ENCODE data around the gene NMNAT3. TPM values are rescaled to one million over a fixed set of nuclear protein-coding genes. Genes with fewer than 3 reads are reported as not detected.

NMNAT3 gene
- polyA plus RNA-seq, 1 donor: 15.1 TPM

GRCh38 chr3:139527265-139527664, 150.5 kb downstream of the NMNAT3 start:
- H3K4me3 ChIP-seq (ENCODE audit: low read length): no peak overlapping the region
- H3K4me1 ChIP-seq (ENCODE audit: control insufficient read depth, insufficient read depth, low read length): peaks cover under 1% of the 10 kb centered on the region
- DNase-seq: no peak
- H3K27ac ChIP-seq (ENCODE audit: low read length): no peak overlapping the region
- H3K9me3 ChIP-seq (ENCODE audit: control insufficient read depth, low read depth, low read length): no peaks in the 10 kb centered on the region
- H3K36me3 ChIP-seq (ENCODE audit: control insufficient read depth, insufficient read depth, low read length): peaks cover 40% of the 10 kb centered on the region
- no peaks in the 10 kb centered on the region for H3K27me3 ChIP-seq (ENCODE audit: control insufficient read depth, insufficient read depth, low read length)
- no CpG with 5 or more reads among the region's 5 CpGs for WGBS (ENCODE audit: insufficient coverage, low lambda C conversion rate)

DNA sequence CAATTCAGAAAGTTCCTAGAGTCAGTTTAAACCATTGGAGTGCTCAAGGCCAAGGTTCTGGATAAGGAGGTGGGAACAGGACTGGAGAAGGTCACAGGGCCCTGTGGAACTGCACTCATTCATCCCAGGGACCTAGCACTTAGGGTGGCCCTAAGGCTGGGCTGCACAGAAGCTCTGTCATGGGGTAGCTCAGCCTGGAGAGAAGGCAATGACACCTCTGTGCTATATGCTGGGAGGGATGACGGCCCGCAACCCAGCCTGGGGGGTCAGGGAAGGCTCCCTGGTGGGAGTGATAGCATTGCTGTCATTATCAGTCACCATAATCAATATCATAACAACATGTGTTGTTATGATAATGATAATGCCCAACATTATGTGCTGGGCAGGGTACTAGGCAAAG, 151.6 kb downstream of the NMNAT3 start:
- Histone ChIP-seq H3K36me3 (ENCODE audit: control insufficient read depth, insufficient read depth, low read length) (peaks cover 39% of the 10 kb centered on the region), H3K9me3 (ENCODE audit: control insufficient read depth, low read depth, low read length) (no peaks in the 10 kb centered on the region), H3K4me3 (ENCODE audit: low read length) (no peak overlapping the region), H3K27ac (ENCODE audit: low read length) (no peak overlapping the region), H3K27me3 (ENCODE audit: control insufficient read depth, insufficient read depth, low read length) (no peaks in the 10 kb centered on the region), H3K4me1 (ENCODE audit: control insufficient read depth, insufficient read depth, low read length) (no peaks in the 10 kb centered on the region)
- no CpG with 5 or more reads among the region's 2 CpGs for WGBS (ENCODE audit: insufficient coverage, low lambda C conversion rate)
- no peak for DNase-seq

GRCh38 chr3:139524841-139525636, 152.7 kb downstream of the NMNAT3 start:
- peaks cover 5% of the 10 kb centered on the region for H3K4me1 ChIP-seq (ENCODE audit: control insufficient read depth, insufficient read depth, low read length)
- no peak overlapping the region for H3K27ac ChIP-seq (ENCODE audit: low read length)
- H3K27me3 ChIP-seq (ENCODE audit: control insufficient read depth, insufficient read depth, low read length): no peaks in the 10 kb centered on the region
- WGBS (ENCODE audit: insufficient coverage, low lambda C conversion rate): no CpG with 5 or more reads among the region's 7 CpGs
- no peak for DNase-seq
- H3K4me3 ChIP-seq (ENCODE audit: low read length): no peak overlapping the region
- no peaks in the 10 kb centered on the region for H3K9me3 ChIP-seq (ENCODE audit: control insufficient read depth, low read depth, low read length)
- H3K36me3 ChIP-seq (ENCODE audit: control insufficient read depth, insufficient read depth, low read length): peaks cover 38% of the 10 kb centered on the region

GRCh38 chr3:139523718-139524117, 154.1 kb downstream of the NMNAT3 start:
- no CpG with 5 or more reads among the region's 1 CpG for WGBS (ENCODE audit: insufficient coverage, low lambda C conversion rate)
- Histone ChIP-seq H3K4me3 (ENCODE audit: low read length) (no peak overlapping the region), H3K9me3 (ENCODE audit: control insufficient read depth, low read depth, low read length) (no peaks in the 10 kb centered on the region), H3K4me1 (ENCODE audit: control insufficient read depth, insufficient read depth, low read length) (peaks cover 15% of the 10 kb centered on the region), H3K27me3 (ENCODE audit: control insufficient read depth, insufficient read depth, low read length) (no peaks in the 10 kb centered on the region), H3K27ac (ENCODE audit: low read length) (no peak overlapping the region), H3K36me3 (ENCODE audit: control insufficient read depth, insufficient read depth, low read length) (peaks cover 42% of the 10 kb centered on the region)
- no peak for DNase-seq

DNA sequence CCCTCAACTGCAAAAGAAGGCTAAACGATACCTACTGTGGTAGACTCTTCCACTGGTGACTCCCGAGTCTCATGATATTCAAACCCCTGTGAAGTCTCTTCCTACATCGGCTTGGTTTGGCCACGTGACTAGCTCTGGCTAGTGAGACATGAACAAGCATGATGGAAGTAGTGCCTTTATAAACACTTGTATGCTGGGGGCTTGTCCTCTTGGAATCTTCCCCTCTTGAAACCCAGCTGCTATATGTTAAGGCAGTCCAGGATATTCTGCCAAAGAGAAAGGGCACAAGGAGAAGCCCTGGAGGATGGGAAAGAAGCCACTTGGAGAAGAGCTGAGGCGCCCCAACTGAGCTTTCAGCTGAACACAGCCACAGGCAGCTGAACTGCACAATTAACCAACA, 154.6 kb downstream of the NMNAT3 start:
- WGBS (ENCODE audit: insufficient coverage, low lambda C conversion rate): no CpG with 5 or more reads among the region's 5 CpGs
- no peak for DNase-seq

DNA sequence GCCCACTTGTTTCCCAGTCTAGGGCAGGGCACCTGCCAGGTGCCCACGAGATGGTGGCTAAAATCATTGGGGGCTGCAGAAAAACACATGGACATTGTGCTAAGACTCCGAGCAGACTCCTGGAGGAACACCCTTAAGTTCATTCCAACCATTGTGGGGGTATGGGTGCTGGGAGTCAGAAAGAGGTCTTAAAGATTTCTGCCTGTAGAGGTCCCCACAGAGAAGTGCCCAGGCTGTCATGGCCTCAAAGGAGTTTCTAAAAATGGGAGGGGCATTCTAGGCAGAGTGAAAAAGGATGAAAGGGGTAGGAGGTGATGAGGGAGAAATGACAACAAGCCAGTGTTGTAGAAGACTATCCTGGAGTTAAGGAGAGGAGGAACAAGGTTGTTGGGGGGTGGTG, 155.4 kb downstream of the NMNAT3 start:
- no peak for DNase-seq
- Histone ChIP-seq H3K9me3 (ENCODE audit: control insufficient read depth, low read depth, low read length) (no peaks in the 10 kb centered on the region), H3K36me3 (ENCODE audit: control insufficient read depth, insufficient read depth, low read length) (peaks cover 34% of the 10 kb centered on the region), H3K4me1 (ENCODE audit: control insufficient read depth, insufficient read depth, low read length) (peaks cover 15% of the 10 kb centered on the region), H3K4me3 (ENCODE audit: low read length) (no peak overlapping the region), H3K27ac (ENCODE audit: low read length) (no peak overlapping the region), H3K27me3 (ENCODE audit: control insufficient read depth, insufficient read depth, low read length) (no peaks in the 10 kb centered on the region)
- WGBS (ENCODE audit: insufficient coverage, low lambda C conversion rate): no CpG with 5 or more reads among the region's 2 CpGs

More for the DNA sequence above, 154.6 kb downstream of the NMNAT3 start:
- no peak overlapping the region for H3K4me3 ChIP-seq (ENCODE audit: low read length)
- H3K27ac ChIP-seq (ENCODE audit: low read length): no peak overlapping the region
- no peaks in the 10 kb centered on the region for H3K9me3 ChIP-seq (ENCODE audit: control insufficient read depth, low read depth, low read length)
- H3K27me3 ChIP-seq (ENCODE audit: control insufficient read depth, insufficient read depth, low read length): no peaks in the 10 kb centered on the region
- peaks cover 15% of the 10 kb centered on the region for H3K4me1 ChIP-seq (ENCODE audit: control insufficient read depth, insufficient read depth, low read length)
- H3K36me3 ChIP-seq (ENCODE audit: control insufficient read depth, insufficient read depth, low read length): peaks cover 37% of the 10 kb centered on the region

DNA sequence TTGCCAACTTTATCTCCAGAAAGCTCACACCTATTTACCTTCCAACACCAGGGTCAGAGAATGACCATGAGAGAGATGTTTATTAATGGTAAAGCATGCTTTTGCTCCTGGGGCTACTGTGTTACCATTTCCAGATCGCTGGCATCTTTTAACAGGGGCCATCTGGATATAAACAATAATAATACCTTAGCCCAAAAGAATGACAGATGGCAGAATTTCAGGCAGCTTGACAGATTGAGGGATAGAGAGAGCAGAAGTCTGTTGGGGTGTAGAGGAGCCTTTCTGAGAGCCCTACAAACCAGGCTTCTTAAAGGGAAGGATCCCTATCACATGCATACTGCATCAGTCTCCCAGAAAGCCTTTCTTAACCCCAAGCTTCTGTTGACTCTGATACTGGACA, 156.0 kb downstream of the NMNAT3 start:
- no peak for DNase-seq
- Histone ChIP-seq H3K4me1 (ENCODE audit: control insufficient read depth, insufficient read depth, low read length) (peaks cover 15% of the 10 kb centered on the region), H3K9me3 (ENCODE audit: control insufficient read depth, low read depth, low read length) (no peaks in the 10 kb centered on the region), H3K36me3 (ENCODE audit: control insufficient read depth, insufficient read depth, low read length) (peaks cover 36% of the 10 kb centered on the region), H3K27ac (ENCODE audit: low read length) (no peak overlapping the region), H3K4me3 (ENCODE audit: low read length) (no peak overlapping the region), H3K27me3 (ENCODE audit: control insufficient read depth, insufficient read depth, low read length) (no peaks in the 10 kb centered on the region)
- no CpG with 5 or more reads among the region's 1 CpG for WGBS (ENCODE audit: insufficient coverage, low lambda C conversion rate)

DNA sequence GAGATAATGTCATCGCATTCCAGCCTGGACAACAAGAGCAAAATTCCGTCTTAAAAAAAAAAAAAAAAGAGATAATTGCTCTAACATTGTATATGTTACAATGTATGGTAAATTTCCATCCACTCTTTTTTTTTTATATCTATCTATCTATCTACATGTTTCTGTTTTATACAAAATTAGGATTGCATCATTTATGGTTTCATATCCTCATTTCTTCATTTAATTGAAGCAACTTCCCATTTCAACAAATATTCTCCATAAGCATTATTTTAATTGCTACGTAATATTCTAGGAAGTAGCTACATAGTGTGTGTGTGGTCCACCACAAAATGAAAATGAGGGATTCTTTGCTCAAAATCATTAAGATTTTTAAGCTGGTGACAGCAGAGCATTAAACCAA, 156.6 kb downstream of the NMNAT3 start:
- no peak for DNase-seq
- no CpG with 5 or more reads among the region's 3 CpGs for WGBS (ENCODE audit: insufficient coverage, low lambda C conversion rate)
- Histone ChIP-seq H3K4me1 (ENCODE audit: control insufficient read depth, insufficient read depth, low read length) (peaks cover 15% of the 10 kb centered on the region), H3K36me3 (ENCODE audit: control insufficient read depth, insufficient read depth, low read length) (peaks cover 35% of the 10 kb centered on the region), H3K4me3 (ENCODE audit: low read length) (no peak overlapping the region), H3K27ac (ENCODE audit: low read length) (no peak overlapping the region), H3K9me3 (ENCODE audit: control insufficient read depth, low read depth, low read length) (no peaks in the 10 kb centered on the region), H3K27me3 (ENCODE audit: control insufficient read depth, insufficient read depth, low read length) (no peaks in the 10 kb centered on the region)

DNA sequence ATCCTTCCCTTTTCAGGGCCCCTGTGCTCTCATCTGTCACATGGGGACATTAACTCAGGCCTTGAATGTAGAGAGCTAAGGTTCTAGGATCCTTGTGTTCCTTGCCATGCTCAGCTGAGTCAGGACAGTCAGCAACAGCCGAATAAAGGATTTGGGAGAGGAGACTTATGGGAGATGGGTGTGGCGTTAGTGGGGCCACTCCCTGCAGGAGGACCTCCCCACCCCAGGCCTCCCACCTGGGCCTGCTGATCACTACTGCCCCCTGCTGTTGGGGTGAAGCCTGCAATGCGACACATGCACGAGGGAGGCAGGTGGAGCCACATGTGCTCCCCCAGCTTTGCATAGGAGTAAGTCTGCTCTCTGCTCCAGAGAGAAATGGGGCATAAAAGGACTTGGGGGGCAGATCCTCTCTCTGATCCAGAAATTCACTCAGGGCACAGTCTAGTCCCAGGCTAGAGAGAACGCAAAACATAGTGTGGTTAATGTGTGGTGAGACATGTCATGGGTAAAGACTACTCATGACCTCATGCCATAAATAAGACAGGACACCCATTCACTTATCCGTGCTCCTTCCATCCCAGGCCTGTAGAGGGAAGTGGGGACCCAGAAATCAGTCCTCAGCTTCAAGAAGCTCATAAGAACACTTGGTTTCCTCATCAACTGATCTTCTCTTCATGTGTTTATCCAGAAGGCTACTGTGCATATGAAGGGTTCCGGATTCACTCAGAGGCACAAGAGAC, 157.6 kb downstream of the NMNAT3 start:
- DNase-seq: peak; percentile 84 to 90
- H3K27me3 ChIP-seq (ENCODE audit: control insufficient read depth, insufficient read depth, low read length): no peaks in the 10 kb centered on the region
- H3K4me3 ChIP-seq (ENCODE audit: low read length): no peak overlapping the region
- no peaks in the 10 kb centered on the region for H3K9me3 ChIP-seq (ENCODE audit: control insufficient read depth, low read depth, low read length)
- WGBS (ENCODE audit: insufficient coverage, low lambda C conversion rate): 100% methylated on average over 1 of the region's 7 CpGs
- H3K4me1 ChIP-seq (ENCODE audit: control insufficient read depth, insufficient read depth, low read length): peaks cover 15% of the 10 kb centered on the region
- H3K36me3 ChIP-seq (ENCODE audit: control insufficient read depth, insufficient read depth, low read length): peaks cover 28% of the 10 kb centered on the region
- peak overlapping the region; percentile 54 for H3K27ac ChIP-seq (ENCODE audit: low read length)

- Histone ChIP-seq H3K4me3 (ENCODE audit: low read length) (no peak overlapping the region), H3K27me3 (ENCODE audit: control insufficient read depth, insufficient read depth, low read length) (no peaks in the 10 kb centered on the region), H3K36me3 (ENCODE audit: control insufficient read depth, insufficient read depth, low read length) (peaks cover 23% of the 10 kb centered on the region), H3K9me3 (ENCODE audit: control insufficient read depth, low read depth, low read length) (no peaks in the 10 kb centered on the region), H3K4me1 (ENCODE audit: control insufficient read depth, insufficient read depth, low read length) (peaks cover 15% of the 10 kb centered on the region), H3K27ac (ENCODE audit: low read length) (peak overlapping the region; percentile 54)
- WGBS (ENCODE audit: insufficient coverage, low lambda C conversion rate): no CpG with 5 or more reads among the region's 9 CpGs
- DNase-seq: no peak
These were observed 158.6 kb downstream of the NMNAT3 start for GRCh38 chr3:139518926-139519842.
